ENCODE data around the gene CAMTA1.

CAMTA1 gene

DNA sequence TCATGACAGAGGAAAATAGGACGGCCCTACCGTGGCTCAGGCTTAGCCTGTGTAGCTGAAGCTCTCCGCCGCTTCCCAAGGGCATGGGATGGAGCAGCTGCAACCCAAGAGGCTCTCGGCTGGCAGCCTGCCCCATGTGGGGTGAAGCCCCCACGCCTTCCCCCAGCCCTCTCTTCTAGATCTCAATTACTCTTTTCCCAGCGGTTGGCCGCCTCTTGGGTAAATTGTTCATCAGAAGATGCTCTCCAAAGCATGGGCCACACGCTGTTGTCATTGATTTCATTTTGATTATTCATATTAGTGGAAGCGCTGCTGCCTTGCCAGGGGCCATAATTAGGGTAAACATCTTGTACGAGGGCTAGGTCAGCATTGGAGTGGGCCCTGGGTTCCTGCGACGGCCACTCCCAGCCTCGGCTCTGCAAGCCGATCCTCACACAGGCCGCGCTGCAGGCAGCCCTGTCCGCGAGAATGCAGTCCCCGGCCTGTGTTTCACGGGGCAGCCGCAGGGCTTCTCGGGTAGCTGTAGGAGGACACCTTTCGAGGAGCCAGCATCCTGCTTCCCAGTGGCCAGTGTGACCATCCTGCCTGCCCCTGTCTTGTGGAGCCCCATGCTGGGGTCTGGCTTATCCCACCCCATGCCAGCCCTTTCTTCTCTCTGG lies 871.4 kb downstream of the CAMTA1 start:
- Histone ChIP-seq H3K9me2 (replicated peaks; ENCODE audit: insufficient read depth, low read length) (no peaks in the 10 kb centered on the region), H3K4me2 (ENCODE audit: low read depth, low read length) (no peak overlapping the region), H3K4me3 (ENCODE audit: low read length) (no peak overlapping the region), H3K79me2 (ENCODE audit: low read length) (no peaks in the 10 kb centered on the region), H3K4me1 (ENCODE audit: low read length) (no peaks in the 10 kb centered on the region), H3K9me3 (replicated peaks; ENCODE audit: insufficient read depth, low read length) (no peaks in the 10 kb centered on the region), H3F3A (ENCODE audit: insufficient read depth, low read length) (no peaks in the 10 kb centered on the region), H4K20me1 (ENCODE audit: insufficient read depth, low read length) (no peaks in the 10 kb centered on the region), H3K36me3 (replicated peaks; ENCODE audit: insufficient read depth, low read length) (no peaks in the 10 kb centered on the region), H3K27ac (ENCODE audit: low read length) (no peak overlapping the region), H2AFZ (ENCODE audit: low read length) (no peak overlapping the region), H3K9ac (ENCODE audit: low read length) (no peak overlapping the region), H3K27me3 (replicated peaks; ENCODE audit: insufficient read depth, low read length) (peaks cover 79% of the 10 kb centered on the region)
- no peak for TF ChIP-seq EZH2phosphoT487 (IDR thresholded peaks at IDR 0.05; ENCODE audit: low read length)
- TF ChIP-seq CTCF (IDR thresholded peaks at IDR 0.05; ENCODE audit: low read length): no peak
- TF ChIP-seq EZH2 (optimal IDR thresholded peaks at IDR 0.05; ENCODE audit: low read depth, low read length): no peak
- DNase-seq: no peak

GRCh38 chr1:7657287-7658016 lies 872.2 kb downstream of the CAMTA1 start:
- Histone ChIP-seq H3K4me2 (ENCODE audit: low read depth, low read length) (no peak overlapping the region), H3K9me2 (replicated peaks; ENCODE audit: insufficient read depth, low read length) (no peaks in the 10 kb centered on the region), H3K4me1 (ENCODE audit: low read length) (no peaks in the 10 kb centered on the region), H2AFZ (ENCODE audit: low read length) (no peak overlapping the region), H3K36me3 (replicated peaks; ENCODE audit: insufficient read depth, low read length) (no peaks in the 10 kb centered on the region), H3K4me3 (ENCODE audit: low read length) (no peak overlapping the region), H3K9ac (ENCODE audit: low read length) (no peak overlapping the region), H3K9me3 (replicated peaks; ENCODE audit: insufficient read depth, low read length) (no peaks in the 10 kb centered on the region), H3K27me3 (replicated peaks; ENCODE audit: insufficient read depth, low read length) (peaks cover 79% of the 10 kb centered on the region), H3K79me2 (ENCODE audit: low read length) (no peaks in the 10 kb centered on the region), H3F3A (ENCODE audit: insufficient read depth, low read length) (no peaks in the 10 kb centered on the region), H4K20me1 (ENCODE audit: insufficient read depth, low read length) (no peaks in the 10 kb centered on the region), H3K27ac (ENCODE audit: low read length) (no peak overlapping the region)
- TF ChIP-seq EZH2phosphoT487 (IDR thresholded peaks at IDR 0.05; ENCODE audit: low read length) (no peak), EZH2 (optimal IDR thresholded peaks at IDR 0.05; ENCODE audit: low read depth, low read length) (no peak), CTCF (IDR thresholded peaks at IDR 0.05; ENCODE audit: low read length) (no peak)
- no peak for DNase-seq

GRCh38 chr1:7658099-7658498 lies 872.8 kb downstream of the CAMTA1 start:
- Histone ChIP-seq H3K27ac (ENCODE audit: low read length) (no peak overlapping the region), H3K36me3 (replicated peaks; ENCODE audit: insufficient read depth, low read length) (no peaks in the 10 kb centered on the region), H3K79me2 (ENCODE audit: low read length) (no peaks in the 10 kb centered on the region), H3K4me2 (ENCODE audit: low read depth, low read length) (no peak overlapping the region), H3K4me3 (ENCODE audit: low read length) (no peak overlapping the region), H3K9ac (ENCODE audit: low read length) (no peak overlapping the region), H3K4me1 (ENCODE audit: low read length) (no peaks in the 10 kb centered on the region), H4K20me1 (ENCODE audit: insufficient read depth, low read length) (no peaks in the 10 kb centered on the region), H3K27me3 (replicated peaks; ENCODE audit: insufficient read depth, low read length) (peaks cover 79% of the 10 kb centered on the region), H2AFZ (ENCODE audit: low read length) (no peak overlapping the region), H3F3A (ENCODE audit: insufficient read depth, low read length) (no peaks in the 10 kb centered on the region), H3K9me2 (replicated peaks; ENCODE audit: insufficient read depth, low read length) (no peaks in the 10 kb centered on the region), H3K9me3 (replicated peaks; ENCODE audit: insufficient read depth, low read length) (no peaks in the 10 kb centered on the region)
- TF ChIP-seq CTCF (IDR thresholded peaks at IDR 0.05; ENCODE audit: low read length): no peak
- no peak for TF ChIP-seq EZH2 (optimal IDR thresholded peaks at IDR 0.05; ENCODE audit: low read depth, low read length)
- no peak for TF ChIP-seq EZH2phosphoT487 (IDR thresholded peaks at IDR 0.05; ENCODE audit: low read length)
- no peak for DNase-seq
